Tibial nerve (tissue), 4 donors: Measurements from ENCODE around the gene DAPK1. TPM values are rescaled to one million over a fixed set of nuclear protein-coding genes. Genes with fewer than 3 reads are reported as not detected.

Experiments
- DNase-seq, 2 donors: peaks; one replicate each; pipeline ENCODE4 v3.0.0-alpha.2; 2019; ENCODE audit warnings: low spot score in 2 of 2
- H3K27ac ChIP-seq, 4 donors: fragments of 200-600 bp; sonication (generic) in 3 of 4; one replicate each; pipeline ENCODE4 v1.5.1; 2017 to 2019; ENCODE audit warnings: mild to moderate bottlenecking in 1 of 4
- H3K27me3 ChIP-seq, 2 donors: fragments of 200-600 bp; sonication (generic) in 1 of 2; one replicate each; pipeline versions ENCODE4 v1.5.1 to v1.6.0; 2017 to 2019
- H3K36me3 ChIP-seq, 3 donors: fragments of 200-600 bp; sonication (generic); one replicate each; pipeline ENCODE4 v1.5.1; 2018 to 2019
- H3K4me1 ChIP-seq, 4 donors: fragments of 200-600 bp; sonication (generic) in 3 of 4; one replicate each; pipeline ENCODE4 v1.5.1; 2017 to 2019
- H3K4me3 ChIP-seq, 4 donors: fragments of 200-600 bp; sonication (generic) in 3 of 4; one replicate each; pipeline ENCODE4 v1.5.1; 2017 to 2019; ENCODE audit warnings: mild to moderate bottlenecking in 1 of 4, moderate library complexity in 1 of 4
- H3K9me3 ChIP-seq, 4 donors: fragments of 200-600 bp; sonication (generic) in 3 of 4; one replicate each; pipeline ENCODE4 v1.5.1; 2017 to 2019
- EP300 ChIP-seq, 2 donors: sonication (generic); formaldehyde crosslinking; IDR thresholded peaks; one replicate each; pipeline ENCODE4 v1.6.1; 2017; ENCODE audit warnings: antibody characterized with exemption in 2 of 2, mild to moderate bottlenecking in 1 of 2
- POLR2A ChIP-seq, 2 donors: fragments of 450-650 bp; IDR thresholded peaks; one replicate each; pipeline ENCODE4 v1.6.1; 2017; ENCODE audit warnings: antibody characterized with exemption in 2 of 2, mild to moderate bottlenecking in 2 of 2, moderate library complexity in 2 of 2
- WGBS, 2 donors: methylation state at CpG; one replicate each; pipeline ENCODE4 v1.1.5; 2018; 5-methylcytosine and 5-hydroxymethylcytosine counted together
- total RNA-seq, 4 donors: library from RNA; depleted of rRNA; stranded (reverse); fragments of >200 nt; gene quantifications; one replicate each; pipeline ENCODE4 v1.1.0, GENCODE V29; 2016
- TF ChIP-seq, protein P1 (sequence below), 5 experiments: fragments of 200-600 bp in 3 of 5; fragments of 450-650 bp in 2 of 5; sonication (generic) in 3 of 5; IDR thresholded peaks; one replicate each; pipeline ENCODE4 v1.5.1; 2016 to 2019; ENCODE audit warnings: antibody characterized with exemption in 5 of 5, mild to moderate bottlenecking in 3 of 5, moderate library complexity in 2 of 5

The DAPK1 gene
- total RNA-seq, 4 donors from 2014 or later: 58.8 to 97.3 (median 64.2) TPM

DNA sequence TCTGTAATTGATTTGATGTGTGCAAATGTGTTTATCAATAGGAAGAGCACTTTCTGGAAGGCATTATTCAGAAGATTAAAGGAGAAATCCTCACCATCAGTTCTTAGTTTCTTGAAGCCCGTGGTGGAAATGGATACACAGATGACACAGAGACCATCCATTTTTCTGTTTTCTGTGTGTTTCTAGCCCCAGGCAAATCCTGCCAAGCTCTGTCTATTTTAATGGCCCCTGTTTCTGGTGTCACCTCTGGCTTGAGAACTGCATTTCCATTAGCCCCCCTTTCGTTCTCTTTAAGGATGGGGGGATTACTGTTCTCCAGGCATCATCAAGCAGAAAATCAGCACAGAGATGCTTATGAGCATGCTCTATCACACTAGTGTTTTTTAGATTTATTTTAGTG is 37.3 kb downstream of the DAPK1 start:
- Histone ChIP-seq H3K4me1 (peaks cover 0 to 12% (median 1%) of the 10 kb centered on the region in 4 donors), H3K27ac (no peak overlapping the region)
- 77 to 79% methylated on average over 2 of the region's 2 CpGs for WGBS, 2 donors

DNA sequence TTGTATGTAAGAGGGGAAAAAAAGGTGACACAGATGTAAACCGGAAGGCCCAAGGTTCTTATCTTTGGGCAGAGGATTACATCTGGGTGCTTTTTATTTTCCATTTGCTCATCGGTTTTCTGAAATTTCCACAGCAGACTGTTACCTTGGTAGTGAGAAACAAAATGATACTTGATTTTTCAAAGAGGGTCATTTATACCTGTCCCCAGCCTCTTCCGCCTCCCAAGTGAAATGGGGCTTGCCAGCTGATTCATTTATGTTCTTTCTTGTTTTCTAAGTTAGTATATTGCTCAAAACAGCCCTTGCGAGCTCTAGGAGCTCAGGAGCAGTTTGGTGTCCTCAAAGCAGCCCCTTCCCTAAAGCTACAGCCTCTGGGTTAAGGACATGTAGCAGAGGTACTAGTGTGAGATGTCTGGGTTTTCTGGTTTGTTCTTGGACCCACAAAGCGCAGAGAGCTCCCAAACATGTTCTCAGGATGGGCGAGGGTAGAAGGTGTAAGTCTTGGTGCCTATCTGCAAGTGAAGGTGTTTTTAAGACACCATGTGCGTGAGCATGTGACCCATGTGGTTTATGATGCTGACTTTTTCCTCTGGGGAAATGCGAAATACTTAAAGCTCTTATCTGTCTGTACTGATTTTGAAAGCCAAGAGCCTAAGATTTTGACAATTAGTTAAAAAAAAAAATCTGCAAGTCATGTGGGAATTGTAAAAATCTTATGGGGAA is 38.3 kb downstream of the DAPK1 start:
- Histone ChIP-seq H3K4me1 (peaks cover 0 to 2% (median under 1%) of the 10 kb centered on the region in 4 donors), H3K36me3 (no peaks in the 10 kb centered on the region), H3K27ac (no peak overlapping the region), H3K9me3 (no peaks in the 10 kb centered on the region), H3K4me3 (no peak overlapping the region), H3K27me3 (no peaks in the 10 kb centered on the region)
- DNase-seq: no peak
- WGBS, 2 donors: 78 to 88% methylated on average over 8 of the region's 8 CpGs
- TF ChIP-seq POLR2A (IDR thresholded peaks at IDR 0.05) (no peak), EP300 (IDR thresholded peaks at IDR 0.05) (no peak)
- TF ChIP-seq, protein P1, sequence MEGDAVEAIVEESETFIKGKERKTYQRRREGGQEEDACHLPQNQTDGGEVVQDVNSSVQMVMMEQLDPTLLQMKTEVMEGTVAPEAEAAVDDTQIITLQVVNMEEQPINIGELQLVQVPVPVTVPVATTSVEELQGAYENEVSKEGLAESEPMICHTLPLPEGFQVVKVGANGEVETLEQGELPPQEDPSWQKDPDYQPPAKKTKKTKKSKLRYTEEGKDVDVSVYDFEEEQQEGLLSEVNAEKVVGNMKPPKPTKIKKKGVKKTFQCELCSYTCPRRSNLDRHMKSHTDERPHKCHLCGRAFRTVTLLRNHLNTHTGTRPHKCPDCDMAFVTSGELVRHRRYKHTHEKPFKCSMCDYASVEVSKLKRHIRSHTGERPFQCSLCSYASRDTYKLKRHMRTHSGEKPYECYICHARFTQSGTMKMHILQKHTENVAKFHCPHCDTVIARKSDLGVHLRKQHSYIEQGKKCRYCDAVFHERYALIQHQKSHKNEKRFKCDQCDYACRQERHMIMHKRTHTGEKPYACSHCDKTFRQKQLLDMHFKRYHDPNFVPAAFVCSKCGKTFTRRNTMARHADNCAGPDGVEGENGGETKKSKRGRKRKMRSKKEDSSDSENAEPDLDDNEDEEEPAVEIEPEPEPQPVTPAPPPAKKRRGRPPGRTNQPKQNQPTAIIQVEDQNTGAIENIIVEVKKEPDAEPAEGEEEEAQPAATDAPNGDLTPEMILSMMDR (IDR thresholded peaks at IDR 0.05): no peak

More for the DNA sequence above, 37.3 kb downstream of the DAPK1 start:
- Histone ChIP-seq H3K36me3 (no peaks in the 10 kb centered on the region), H3K4me3 (no peak overlapping the region), H3K9me3 (no peaks in the 10 kb centered on the region), H3K27me3 (no peaks in the 10 kb centered on the region)
- TF ChIP-seq EP300 (IDR thresholded peaks at IDR 0.05) (no peak), POLR2A (IDR thresholded peaks at IDR 0.05) (no peak)
- TF ChIP-seq, protein P1 (IDR thresholded peaks at IDR 0.05): no peak
- DNase-seq: no peak

DNA sequence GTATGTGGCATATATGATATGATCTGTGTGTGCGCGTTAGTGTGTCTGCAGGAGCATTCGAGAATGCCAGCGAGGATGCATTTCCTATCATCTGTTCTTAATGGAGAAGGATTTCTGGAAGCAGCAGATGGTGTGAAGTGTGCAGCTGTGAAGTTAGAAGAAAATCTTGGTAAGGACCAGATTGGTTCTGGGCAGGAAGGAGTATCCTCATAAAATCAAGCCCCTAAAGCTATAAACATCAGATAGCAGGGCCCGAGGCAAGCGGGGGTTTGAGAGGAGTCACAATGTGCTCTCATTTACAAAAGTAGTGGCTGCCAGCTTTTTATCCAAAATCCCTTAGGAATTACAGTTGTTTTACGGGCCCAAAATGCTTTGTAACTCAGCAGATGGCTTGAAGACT is 40.0 kb downstream of the DAPK1 start:
- DNase-seq: no peak
- TF ChIP-seq EP300 (IDR thresholded peaks at IDR 0.05): no peak
- TF ChIP-seq POLR2A (IDR thresholded peaks at IDR 0.05): no peak
- TF ChIP-seq, protein P1 (IDR thresholded peaks at IDR 0.05): no peak
- Histone ChIP-seq H3K27ac (no peak overlapping the region), H3K36me3 (no peaks in the 10 kb centered on the region), H3K9me3 (no peaks in the 10 kb centered on the region), H3K4me3 (no peak overlapping the region), H3K27me3 (no peaks in the 10 kb centered on the region), H3K4me1 (no peaks in the 10 kb centered on the region)
- 68 to 72% methylated on average over 7 of the region's 7 CpGs for WGBS, 2 donors

DNA sequence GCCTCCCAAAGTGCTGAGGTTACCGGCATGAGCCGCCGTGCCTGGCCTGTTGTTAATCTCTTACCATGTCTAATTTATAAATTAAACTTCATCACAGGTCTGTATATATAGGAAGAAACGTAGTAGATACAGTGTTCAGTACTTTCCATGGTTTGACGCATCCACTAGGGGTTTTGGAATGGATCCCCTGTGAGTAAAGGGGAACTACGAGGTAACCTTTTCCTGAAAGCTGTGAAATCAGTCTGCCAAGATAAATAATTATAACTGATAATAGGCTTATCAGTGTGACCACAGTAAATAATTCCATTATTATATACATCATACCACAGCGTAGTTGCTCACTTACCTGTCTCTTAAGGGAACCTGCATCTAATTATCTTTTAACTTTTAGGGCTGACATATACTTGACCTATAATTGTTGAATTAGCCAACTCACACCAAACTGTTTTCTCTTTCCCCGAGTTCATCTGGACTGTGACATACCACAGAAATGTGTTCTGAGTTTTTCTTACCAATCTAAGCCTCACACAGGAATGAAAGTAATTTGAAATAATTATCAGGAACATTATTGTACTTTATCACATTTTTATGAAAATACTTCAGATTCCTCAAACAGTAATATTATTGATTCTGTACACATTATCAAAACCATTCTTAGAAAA is 42.9 kb downstream of the DAPK1 start:
- Histone ChIP-seq H3K36me3 (no peaks in the 10 kb centered on the region), H3K9me3 (no peaks in the 10 kb centered on the region), H3K4me1 (no peaks in the 10 kb centered on the region), H3K27me3 (no peaks in the 10 kb centered on the region), H3K4me3 (no peak overlapping the region), H3K27ac (no peak overlapping the region)
- DNase-seq: no peak
- 84% methylated on average over 8 of the region's 8 CpGs for whole genome bisulfite sequencing, 2 donors
- TF ChIP-seq, protein P1 (IDR thresholded peaks at IDR 0.05): no peak
- TF ChIP-seq EP300 (IDR thresholded peaks at IDR 0.05) (no peak), POLR2A (IDR thresholded peaks at IDR 0.05) (no peak)

DNA sequence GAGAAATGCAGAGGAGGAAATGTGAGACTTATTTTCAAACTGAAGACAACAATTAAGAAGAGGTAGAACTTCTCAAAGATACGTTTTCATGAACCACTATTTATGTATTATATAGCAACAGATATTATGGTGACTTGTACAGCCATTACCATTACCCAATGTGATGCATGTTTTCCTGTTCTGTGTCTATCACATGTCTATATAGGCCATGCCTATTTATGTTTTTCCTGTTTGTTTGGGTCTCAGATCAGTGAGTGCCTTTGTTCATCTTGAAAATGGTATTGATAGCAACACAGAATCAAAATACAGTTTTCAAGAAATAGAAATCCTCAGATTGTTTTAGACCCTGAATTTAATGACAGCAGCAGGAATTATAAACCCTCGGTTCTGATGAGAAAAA is 44.0 kb downstream of the DAPK1 start:
- TF ChIP-seq, protein P1 (IDR thresholded peaks at IDR 0.05): no peak
- TF ChIP-seq POLR2A (IDR thresholded peaks at IDR 0.05) (no peak), EP300 (IDR thresholded peaks at IDR 0.05) (no peak)
- H3K9me3 ChIP-seq: no peaks in the 10 kb centered on the region
- 71 to 81% methylated on average over 2 of the region's 2 CpGs for WGBS, 2 donors
- H3K4me1 ChIP-seq: no peaks in the 10 kb centered on the region
- no peak overlapping the region for H3K4me3 ChIP-seq
- H3K36me3 ChIP-seq: no peaks in the 10 kb centered on the region
- no peaks in the 10 kb centered on the region for H3K27me3 ChIP-seq
- DNase-seq: no peak
- H3K27ac ChIP-seq: no peak overlapping the region
